Tibial nerve (tissue), 4 donors: ENCODE measurements around the gene ZBTB49.

ENCODE experiments used
- EP300 ChIP-seq, 2 donors: sonication (generic); formaldehyde crosslinking; IDR thresholded peaks; one replicate each; pipeline ENCODE4 v1.6.1; 2017; ENCODE audit warnings: antibody characterized with exemption in 2 of 2, mild to moderate bottlenecking in 1 of 2
- POLR2A ChIP-seq, 2 donors: fragments of 450-650 bp; IDR thresholded peaks; one replicate each; pipeline ENCODE4 v1.6.1; 2017; ENCODE audit warnings: antibody characterized with exemption in 2 of 2, mild to moderate bottlenecking in 2 of 2, moderate library complexity in 2 of 2
- TF ChIP-seq, protein P1 (sequence below), 5 experiments: fragments of 200-600 bp in 3 of 5; fragments of 450-650 bp in 2 of 5; sonication (generic) in 3 of 5; IDR thresholded peaks; one replicate each; pipeline ENCODE4 v1.5.1; 2016 to 2019; ENCODE audit warnings: antibody characterized with exemption in 5 of 5, mild to moderate bottlenecking in 3 of 5, moderate library complexity in 2 of 5

GRCh38 chr4:4271912-4272311 lies 18.1 kb upstream of the ZBTB49 start:
- TF ChIP-seq, protein P1, sequence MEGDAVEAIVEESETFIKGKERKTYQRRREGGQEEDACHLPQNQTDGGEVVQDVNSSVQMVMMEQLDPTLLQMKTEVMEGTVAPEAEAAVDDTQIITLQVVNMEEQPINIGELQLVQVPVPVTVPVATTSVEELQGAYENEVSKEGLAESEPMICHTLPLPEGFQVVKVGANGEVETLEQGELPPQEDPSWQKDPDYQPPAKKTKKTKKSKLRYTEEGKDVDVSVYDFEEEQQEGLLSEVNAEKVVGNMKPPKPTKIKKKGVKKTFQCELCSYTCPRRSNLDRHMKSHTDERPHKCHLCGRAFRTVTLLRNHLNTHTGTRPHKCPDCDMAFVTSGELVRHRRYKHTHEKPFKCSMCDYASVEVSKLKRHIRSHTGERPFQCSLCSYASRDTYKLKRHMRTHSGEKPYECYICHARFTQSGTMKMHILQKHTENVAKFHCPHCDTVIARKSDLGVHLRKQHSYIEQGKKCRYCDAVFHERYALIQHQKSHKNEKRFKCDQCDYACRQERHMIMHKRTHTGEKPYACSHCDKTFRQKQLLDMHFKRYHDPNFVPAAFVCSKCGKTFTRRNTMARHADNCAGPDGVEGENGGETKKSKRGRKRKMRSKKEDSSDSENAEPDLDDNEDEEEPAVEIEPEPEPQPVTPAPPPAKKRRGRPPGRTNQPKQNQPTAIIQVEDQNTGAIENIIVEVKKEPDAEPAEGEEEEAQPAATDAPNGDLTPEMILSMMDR (IDR thresholded peaks at IDR 0.05), result no peak
- TF ChIP-seq POLR2A (IDR thresholded peaks at IDR 0.05) (no peak), EP300 (IDR thresholded peaks at IDR 0.05) (no peak)
